Stimulated activated CD4-positive, alpha-beta T cell treated with anti-CD3 and anti-CD28 coated beads, Interleukin-1b, Interleukin-23, amount 100 ng/mL, for 48 hours (primary cell): ENCODE results near the gene DHRS13.

Experiments used
- DNase-seq: peaks from one replicate; pipeline ENCODE4 v3.0.0-alpha.2; 2020

DHRS13 gene

GRCh38 chr17:28854457-28855335 lies 48.2 kb downstream of the DHRS13 start, which contains the start of gene ERAL1:
ERAL1 (plus strand) TSS chr17:28855016; CDS start chr17:28855035, 19 bp downstream.
- DNase-seq, result peak; percentile 86

- DNase-seq, result no peak
Observed at GRCh38 chr17:28853295-28853694, 49.6 kb downstream of the DHRS13 start.

- DNase-seq, result no peak
Observed at GRCh38 chr17:28849281-28849680, 53.6 kb downstream of the DHRS13 start.

GRCh38 chr17:28848667-28849066 lies 54.2 kb downstream of the DHRS13 start:
- DNase-seq, result peak; percentile 66
